Rectal smooth muscle tissue (tissue), 1 donor: ENCODE measurements around the gene CARS2.

Source experiments
- H3K27ac ChIP-seq: one replicate; pipeline ENCODE4 v1.7.0; 2013; ENCODE audit warnings: low read depth, low read length, inconsistent platforms
- H3K27me3 ChIP-seq: one replicate; pipeline ENCODE4 v1.7.0; 2013; ENCODE audit warnings: low read length; ENCODE audit not compliant: control insufficient read depth, insufficient read depth
- H3K36me3 ChIP-seq: one replicate; pipeline ENCODE4 v1.7.0; 2013; ENCODE audit warnings: low read length; ENCODE audit not compliant: control insufficient read depth, insufficient read depth
- H3K4me1 ChIP-seq: one replicate; pipeline ENCODE4 v1.7.0; 2013; ENCODE audit warnings: low read length; ENCODE audit not compliant: control insufficient read depth, insufficient read depth
- H3K4me3 ChIP-seq: one replicate; pipeline ENCODE4 v1.7.0; 2013; ENCODE audit warnings: low read length
- H3K9ac ChIP-seq: one replicate; pipeline ENCODE4 v1.7.0; 2013; ENCODE audit warnings: low read length

The CARS2 gene

GRCh38 chr13:110715395-110716246 is 9.7 kb upstream of the CARS2 start:
- Histone ChIP-seq H3K4me1 (peaks cover 13% of the 10 kb centered on the region), H3K4me3 (peak overlapping the region; percentile 99), H3K36me3 (peaks cover 7% of the 10 kb centered on the region), H3K27ac (peak overlapping the region; percentile 99), H3K9ac (peak overlapping the region; percentile 98), H3K27me3 (no peaks in the 10 kb centered on the region)

- Histone ChIP-seq H3K27me3 (no peaks in the 10 kb centered on the region), H3K36me3 (peaks cover 7% of the 10 kb centered on the region), H3K4me1 (peaks cover 13% of the 10 kb centered on the region), H3K4me3 (peak overlapping the region; percentile 99), H3K27ac (peak overlapping the region; percentile 99), H3K9ac (peak overlapping the region; percentile 95)
Observed at GRCh38 chr13:110714797-110715394, 9.0 kb upstream of the CARS2 start.

GRCh38 chr13:110713981-110714796 is 8.3 kb upstream of the CARS2 start:
- Histone ChIP-seq H3K27me3 (no peaks in the 10 kb centered on the region), H3K4me3 (peak overlapping the region; percentile 99), H3K36me3 (no peaks in the 10 kb centered on the region), H3K4me1 (peaks cover 13% of the 10 kb centered on the region), H3K9ac (peak overlapping the region; percentile 95), H3K27ac (peak overlapping the region; percentile 99)

- H3K4me1 ChIP-seq: peaks cover 13% of the 10 kb centered on the region
- peak within 1 kb of the TSS; percentile 95 for H3K9ac ChIP-seq
- peak within 1 kb of the TSS; percentile 99 for H3K27ac ChIP-seq
- H3K27me3 ChIP-seq: no peaks in the 10 kb centered on the region
- peak within 1 kb of the TSS; percentile 99 for H3K4me3 ChIP-seq
- H3K36me3 ChIP-seq: no peaks in the 10 kb centered on the region
Observed at GRCh38 chr13:110713642-110713952, 7.7 kb upstream of the CARS2 start, which contains the start of gene ING1. ING1 (plus strand) TSS chr13:110713700; CDS start chr13:110714150, 450 bp downstream.

GRCh38 chr13:110712849-110713641 is 7.1 kb upstream of the CARS2 start:
- Histone ChIP-seq H3K4me3 (peak overlapping the region; percentile 99), H3K36me3 (no peaks in the 10 kb centered on the region), H3K9ac (peak overlapping the region; percentile 91), H3K27ac (peak overlapping the region; percentile 99), H3K27me3 (no peaks in the 10 kb centered on the region), H3K4me1 (peaks cover 12% of the 10 kb centered on the region)

GRCh38 chr13:110712081-110712848 is 6.3 kb upstream of the CARS2 start:
- Histone ChIP-seq H3K36me3 (no peaks in the 10 kb centered on the region), H3K27ac (peak overlapping the region; percentile 99), H3K9ac (peak overlapping the region; percentile 91)

GRCh38 chr13:110706570-110707372 is 855 bp upstream of the CARS2 start:
- Histone ChIP-seq H3K36me3 (peaks cover 4% of the 10 kb centered on the region), H3K27me3 (no peaks in the 10 kb centered on the region), H3K27ac (peak overlapping the region; percentile 93), H3K9ac (peak overlapping the region; percentile 52), H3K4me3 (peak overlapping the region; percentile 66), H3K4me1 (peaks cover 18% of the 10 kb centered on the region)

More at GRCh38 chr13:110712081-110712848, 6.3 kb upstream of the CARS2 start:
- H3K27me3 ChIP-seq: no peaks in the 10 kb centered on the region
- H3K4me3 ChIP-seq: peak overlapping the region; percentile 91
- H3K4me1 ChIP-seq: peaks cover 6% of the 10 kb centered on the region

- Histone ChIP-seq H3K27ac (peak overlapping the region; percentile 93), H3K4me1 (peaks cover 14% of the 10 kb centered on the region), H3K4me3 (peak overlapping the region; percentile 78), H3K36me3 (peaks cover 4% of the 10 kb centered on the region), H3K9ac (peak overlapping the region; percentile 63), H3K27me3 (no peaks in the 10 kb centered on the region)
Observed at GRCh38 chr13:110705356-110705825, 525 bp downstream of the CARS2 start.

GRCh38 chr13:110702591-110703526 is 3.1 kb downstream of the CARS2 start:
- Histone ChIP-seq H3K4me1 (peaks cover 14% of the 10 kb centered on the region), H3K9ac (no peak overlapping the region), H3K27me3 (no peaks in the 10 kb centered on the region), H3K4me3 (no peak overlapping the region), H3K36me3 (peaks cover 9% of the 10 kb centered on the region), H3K27ac (no peak overlapping the region)

GRCh38 chr13:110702089-110702488 is 3.8 kb downstream of the CARS2 start:
- Histone ChIP-seq H3K36me3 (peaks cover 9% of the 10 kb centered on the region), H3K27me3 (no peaks in the 10 kb centered on the region), H3K4me3 (no peak overlapping the region), H3K4me1 (peaks cover 14% of the 10 kb centered on the region), H3K27ac (no peak overlapping the region), H3K9ac (no peak overlapping the region)
